MM.1S (cell line): Measurements from ENCODE around the gene SORL1.

Experiments
- CTCF ChIP-seq: fragments of 300-600 bp; sonication (generic); IDR thresholded peaks from 2 replicates; pipeline ENCODE4 v1.5.1; 2016; ENCODE audit warnings: antibody characterized with exemption, low read length, mixed read lengths
- EZH2 ChIP-seq: fragments of 300-600 bp; sonication (generic); optimal IDR thresholded peaks from 2 replicates; pipeline ENCODE3; 2017; ENCODE audit warnings: low read depth, mild to moderate bottlenecking, antibody characterized with exemption, low read length, mixed read lengths

- TF ChIP-seq CTCF, result no peak
- TF ChIP-seq EZH2, result no peak
Observed at GRCh38 chr11:121614636-121615240, 162.6 kb downstream of the SORL1 start.
